Neutrophil (primary cell): ENCODE results near the gene SLC39A7.

Experiments
- H3K27ac ChIP-seq: fragments of 200-600 bp; sonication (generic); 2 replicates; pipeline ENCODE4 v1.5.1; 2016; ENCODE audit warnings: mild to moderate bottlenecking, moderate library complexity
- H3K27me3 ChIP-seq: fragments of 200-600 bp; sonication (generic); 2 replicates; pipeline ENCODE4 v1.6.0; 2016; ENCODE audit warnings: mild to moderate bottlenecking
- H3K36me3 ChIP-seq: fragments of 200-600 bp; sonication (generic); 2 replicates; pipeline ENCODE4 v1.5.1; 2017
- H3K4me1 ChIP-seq, 2 experiments: fragments of 200-600 bp in 1 of 2; sonication (generic) in 1 of 2; 1 replicate in 1 of 2; 2 replicates in 1 of 2; pipeline versions ENCODE4 v1.5.1 to v1.6.1; 2013 to 2016; ENCODE audit warnings: low read depth in 1 of 2, low read length in 1 of 2, mild to moderate bottlenecking in 1 of 2, moderate library complexity in 1 of 2; ENCODE audit not compliant: control insufficient read depth in 1 of 2, insufficient read depth in 1 of 2
- H3K4me3 ChIP-seq, 2 experiments: fragments of 200-600 bp in 1 of 2; sonication (generic) in 1 of 2; 1 replicate in 1 of 2; 2 replicates in 1 of 2; pipeline ENCODE4 v1.5.1; 2013 to 2016; ENCODE audit warnings: low read depth in 1 of 2, low read length in 1 of 2, mild to moderate bottlenecking in 1 of 2, moderate library complexity in 1 of 2
- H3K9me3 ChIP-seq: fragments of 200-600 bp; sonication (generic); 2 replicates; pipeline ENCODE4 v1.5.1; 2016
- CTCF ChIP-seq: fragments of 200-600 bp; sonication (generic); IDR thresholded peaks from 2 replicates; pipeline ENCODE4 v1.5.1; 2016; ENCODE audit warnings: antibody characterized with exemption

Gene SLC39A7

GRCh38 chr6:33248643-33248931, 47.9 kb downstream of the SLC39A7 start:
- Histone ChIP-seq H3K4me3 (peak overlapping the region; percentile 59 to 67), H3K36me3 (peaks cover 5% of the 10 kb centered on the region), H3K27ac (peak overlapping the region; percentile 94), H3K27me3 (peaks cover 35% of the 10 kb centered on the region), H3K9me3 (no peaks in the 10 kb centered on the region), H3K4me1 (peaks cover 23 to 24% of the 10 kb centered on the region in 2 experiments)
- TF ChIP-seq CTCF, result no peak

- Histone ChIP-seq H3K27ac (peak overlapping the region; percentile 94), H3K27me3 (peaks cover 32% of the 10 kb centered on the region), H3K4me3 (peak overlapping the region; percentile 59 to 67), H3K4me1 (peaks cover 23 to 24% of the 10 kb centered on the region in 2 experiments), H3K36me3 (peaks cover 5% of the 10 kb centered on the region), H3K9me3 (no peaks in the 10 kb centered on the region)
- peak; percentile 61 for TF ChIP-seq CTCF
Observed at GRCh38 chr6:33248932-33249731, 48.5 kb downstream of the SLC39A7 start.

GRCh38 chr6:33249732-33250630, 49.3 kb downstream of the SLC39A7 start:
- Histone ChIP-seq H3K27me3 (peaks cover 32% of the 10 kb centered on the region), H3K36me3 (peaks cover 5% of the 10 kb centered on the region), H3K4me1 (peaks cover 23 to 24% of the 10 kb centered on the region in 2 experiments), H3K9me3 (no peaks in the 10 kb centered on the region), H3K4me3 (peak overlapping the region; percentile 59 to 67), H3K27ac (peak overlapping the region; percentile 94)
- no peak for TF ChIP-seq CTCF

- Histone ChIP-seq H3K27me3 (peaks cover 25% of the 10 kb centered on the region), H3K27ac (no peak overlapping the region), H3K36me3 (peaks cover 5% of the 10 kb centered on the region), H3K4me1 (peaks cover 23 to 24% of the 10 kb centered on the region in 2 experiments), H3K9me3 (no peaks in the 10 kb centered on the region), H3K4me3 (no peak overlapping the region)
- no peak for TF ChIP-seq CTCF
Observed at GRCh38 chr6:33250731-33251130, 50.1 kb downstream of the SLC39A7 start.

GRCh38 chr6:33251395-33252012, 50.8 kb downstream of the SLC39A7 start:
- no peak overlapping the region for H3K27ac ChIP-seq
- H3K4me3 ChIP-seq, result no peak overlapping the region
- H3K4me1 ChIP-seq, result peaks cover 23 to 24% of the 10 kb centered on the region in 2 experiments
- no peak for TF ChIP-seq CTCF
- H3K9me3 ChIP-seq, result no peaks in the 10 kb centered on the region
- peaks cover 5% of the 10 kb centered on the region for H3K36me3 ChIP-seq
- H3K27me3 ChIP-seq, result peaks cover 17% of the 10 kb centered on the region
